Measurements from ENCODE around the gene ELMO3.

DNA sequence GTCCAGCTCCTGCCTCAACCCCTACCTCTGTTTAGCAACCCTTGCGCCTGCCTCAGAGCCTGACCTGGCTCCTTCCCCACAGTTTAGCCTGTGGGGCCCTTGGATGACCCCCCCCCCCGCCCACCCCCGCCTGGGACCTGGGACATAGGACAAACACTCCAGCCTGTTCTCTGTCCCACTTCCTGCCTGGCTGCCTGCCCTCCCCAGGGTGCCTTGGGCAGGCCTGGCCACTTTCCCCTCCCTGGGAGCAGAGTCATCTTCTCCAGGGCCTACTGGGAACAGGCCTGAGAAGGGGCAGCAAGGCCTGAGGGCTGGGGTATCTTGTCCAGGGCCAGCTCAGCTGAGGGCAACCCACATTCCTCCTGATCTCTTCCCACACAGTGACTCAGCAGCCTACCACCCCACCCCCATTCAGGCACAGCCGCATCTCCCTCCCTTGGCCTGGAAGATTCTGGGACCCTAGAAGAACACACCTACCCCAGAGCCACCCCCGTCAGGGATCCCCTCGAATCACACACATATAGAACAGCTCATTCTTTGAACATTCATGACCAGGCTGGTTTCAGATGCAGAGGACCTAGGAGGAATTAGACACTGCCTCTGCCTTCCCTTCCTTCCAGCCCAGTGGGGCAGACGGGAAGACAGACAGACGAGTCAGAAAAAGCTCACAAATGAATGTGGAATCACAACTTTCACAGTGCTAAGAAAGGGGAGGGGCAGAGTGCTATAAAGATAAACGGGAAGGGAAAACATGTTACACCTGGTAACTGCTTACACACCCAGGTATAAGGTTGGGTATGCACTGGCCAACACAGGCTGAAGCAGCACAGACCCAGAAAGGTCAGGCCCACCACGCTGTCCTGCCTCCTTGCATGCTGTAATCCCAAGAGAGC, 42.3 kb downstream of the ELMO3 start:
- TF ChIP-seq CTCF (IDR thresholded peaks at IDR 0.05) (no peak), POLR2A (IDR thresholded peaks at IDR 0.05) (peak in 1 of 2 donors; percentile 15)
